Loucy (cell line): Measurements from ENCODE around the gene SRPK1.

Experiments used
- H2AFZ ChIP-seq: fragments of 200-600 bp; sonication (generic); 2 replicates; pipeline ENCODE4 v1.6.0; 2016; ENCODE audit warnings: antibody characterized with exemption, mild to moderate bottlenecking, low read length, moderate library complexity
- H3F3A ChIP-seq: fragments of 200-600 bp; 2 replicates; pipeline ENCODE4 v1.6.0; 2016; ENCODE audit warnings: antibody characterized with exemption, low read depth, mild to moderate bottlenecking
- H3K27me3 ChIP-seq: fragments of 200-600 bp; sonication (generic); 2 replicates; pipeline ENCODE4 v1.6.1; 2014; ENCODE audit warnings: low read length, mild to moderate bottlenecking; ENCODE audit not compliant: insufficient read depth, poor library complexity, severe bottlenecking
- H3K36me3 ChIP-seq: fragments of 200-600 bp; sonication (generic); 2 replicates; pipeline ENCODE4 v1.6.1; 2016; ENCODE audit warnings: low read length; ENCODE audit not compliant: insufficient read depth
- H3K4me1 ChIP-seq: fragments of 200-600 bp; sonication (generic); 2 replicates; pipeline ENCODE4 v1.5.1; 2014; ENCODE audit warnings: low read length, mild to moderate bottlenecking; ENCODE audit not compliant: insufficient read depth, poor library complexity, severe bottlenecking
- H3K4me2 ChIP-seq: fragments of 200-600 bp; sonication (generic); 2 replicates; pipeline ENCODE4 v1.6.0; 2014; ENCODE audit warnings: antibody characterized with exemption, low read length, low read depth, mild to moderate bottlenecking; ENCODE audit not compliant: poor library complexity, severe bottlenecking
- H3K4me3 ChIP-seq: fragments of 200-600 bp; sonication (generic); 2 replicates; pipeline ENCODE4 v1.5.1; 2014; ENCODE audit warnings: low read length, mild to moderate bottlenecking, mixed read lengths; ENCODE audit not compliant: poor library complexity, severe bottlenecking
- H3K79me2 ChIP-seq: fragments of 200-600 bp; sonication (generic); 2 replicates; pipeline ENCODE4 v1.6.1; 2014; ENCODE audit warnings: low read length; ENCODE audit not compliant: insufficient read depth
- H3K9ac ChIP-seq: fragments of 200-600 bp; sonication (generic); 2 replicates; pipeline ENCODE4 v1.6.0; 2014; ENCODE audit warnings: mild to moderate bottlenecking, low read depth, low read length, moderate library complexity; ENCODE audit not compliant: poor library complexity, severe bottlenecking
- H3K9me2 ChIP-seq: fragments of 200-600 bp; sonication (generic); replicated peaks from 2 replicates; pipeline ENCODE4 v1.6.1; 2016; ENCODE audit warnings: low read depth, low read length, mixed read lengths
- H3K9me3 ChIP-seq: fragments of 200-600 bp; sonication (generic); 2 replicates; pipeline ENCODE4 v1.6.1; 2014; ENCODE audit warnings: mild to moderate bottlenecking, antibody characterized with exemption, low read length, low read depth; ENCODE audit not compliant: insufficient read depth
- H4K20me1 ChIP-seq: fragments of 200-600 bp; sonication (generic); 2 replicates; pipeline ENCODE4 v1.6.0; 2014; ENCODE audit warnings: antibody characterized with exemption, low read length, mild to moderate bottlenecking; ENCODE audit not compliant: insufficient read depth, poor library complexity, severe bottlenecking
- EZH2phosphoT487 ChIP-seq: fragments of 200-600 bp; IDR thresholded peaks from 2 replicates; pipeline ENCODE4 v1.6.1; 2018; ENCODE audit warnings: antibody characterized with exemption, mild to moderate bottlenecking, moderate library complexity, borderline replicate concordance
- TF ChIP-seq, protein P1 (sequence below): fragments of 200-600 bp; sonication (generic); conservative IDR thresholded peaks from 2 replicates; pipeline ENCODE4 v1.5.1; 2014; ENCODE audit warnings: mild to moderate bottlenecking, antibody characterized with exemption, low read length

Gene SRPK1

DNA sequence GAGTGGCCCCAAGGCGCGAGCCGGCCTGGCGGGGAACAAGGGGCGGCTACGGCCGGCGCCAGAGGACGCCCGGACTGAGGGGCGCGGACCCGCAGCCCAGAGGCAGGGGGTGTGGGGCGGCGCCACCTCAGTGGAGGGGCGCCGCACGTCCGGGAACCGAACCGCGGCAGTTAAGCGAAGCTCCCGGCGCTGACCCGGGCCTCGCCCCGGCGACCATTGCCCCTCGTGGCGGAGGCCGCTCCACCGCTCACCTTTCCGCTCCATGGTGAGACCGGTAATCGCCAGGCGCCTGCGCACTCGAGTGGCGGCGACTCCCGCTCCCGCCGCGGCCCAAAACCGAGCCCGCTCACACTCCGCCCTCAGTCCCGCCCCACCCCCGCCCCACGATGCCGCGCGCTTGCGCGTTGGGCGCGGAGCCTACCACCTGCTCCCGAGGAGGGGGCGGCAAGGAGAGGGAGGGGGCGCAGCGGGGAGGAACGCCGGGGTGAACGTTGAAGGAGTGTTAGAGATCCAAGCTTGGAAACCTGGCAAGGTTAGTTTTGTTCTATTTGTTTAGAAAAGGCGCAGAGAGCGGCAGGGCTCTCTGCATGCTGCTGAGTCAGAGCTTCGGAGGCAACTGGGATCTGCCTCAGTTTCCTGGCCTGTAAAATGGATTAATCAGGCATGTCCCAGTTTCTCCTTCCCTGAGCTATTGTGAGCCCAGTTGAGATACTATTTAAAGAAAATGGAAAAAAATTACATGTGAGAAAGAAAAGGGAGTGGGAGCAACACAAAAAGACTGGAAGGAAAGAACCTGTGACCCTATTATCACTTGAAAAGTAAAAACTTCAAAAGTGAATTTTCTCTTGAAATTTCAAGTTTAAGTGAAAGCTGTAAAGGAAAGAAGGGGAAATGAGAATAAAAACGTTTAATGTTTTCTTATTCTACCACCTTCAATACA, at the start of gene SRPK1:
Gene SRPK1 (minus strand): TSS at position 306 of the 940 bp plus-strand sequence. CDS start 42 bp downstream, at position 264.
- H3K79me2 ChIP-seq, result peaks cover 54% of the 10 kb centered on the region

DNA sequence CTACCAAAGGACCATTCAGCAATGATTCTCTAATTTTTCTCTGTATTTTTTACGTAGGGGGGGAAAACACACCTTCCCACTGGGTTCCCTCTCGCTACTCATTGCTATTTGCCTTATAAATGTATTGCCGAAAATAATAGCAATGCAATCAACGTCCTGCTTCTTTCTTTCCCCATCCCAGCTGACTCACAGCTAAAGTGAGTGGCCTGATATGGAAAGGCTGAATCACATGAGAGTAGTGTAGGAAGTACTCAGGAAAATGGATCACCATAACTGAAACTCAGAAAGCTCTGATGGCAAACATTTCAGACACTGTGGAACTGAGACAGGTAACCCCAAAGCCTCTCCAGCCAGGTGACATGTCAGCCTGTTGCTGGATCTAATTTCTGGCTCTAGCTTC, 49.3 kb upstream of the SRPK1 start:
- Histone ChIP-seq H3K79me2 (no peaks in the 10 kb centered on the region), H2AFZ (no peak overlapping the region), H3K9me3 (no peaks in the 10 kb centered on the region), H3K27me3 (no peaks in the 10 kb centered on the region), H3K4me1 (no peaks in the 10 kb centered on the region), H3K4me2 (no peak overlapping the region), H4K20me1 (no peaks in the 10 kb centered on the region), H3K9ac (no peak overlapping the region), H3K4me3 (no peak overlapping the region), H3F3A (no peaks in the 10 kb centered on the region), H3K36me3 (no peaks in the 10 kb centered on the region), H3K9me2 (no peaks in the 10 kb centered on the region)
- TF ChIP-seq, protein P1, sequence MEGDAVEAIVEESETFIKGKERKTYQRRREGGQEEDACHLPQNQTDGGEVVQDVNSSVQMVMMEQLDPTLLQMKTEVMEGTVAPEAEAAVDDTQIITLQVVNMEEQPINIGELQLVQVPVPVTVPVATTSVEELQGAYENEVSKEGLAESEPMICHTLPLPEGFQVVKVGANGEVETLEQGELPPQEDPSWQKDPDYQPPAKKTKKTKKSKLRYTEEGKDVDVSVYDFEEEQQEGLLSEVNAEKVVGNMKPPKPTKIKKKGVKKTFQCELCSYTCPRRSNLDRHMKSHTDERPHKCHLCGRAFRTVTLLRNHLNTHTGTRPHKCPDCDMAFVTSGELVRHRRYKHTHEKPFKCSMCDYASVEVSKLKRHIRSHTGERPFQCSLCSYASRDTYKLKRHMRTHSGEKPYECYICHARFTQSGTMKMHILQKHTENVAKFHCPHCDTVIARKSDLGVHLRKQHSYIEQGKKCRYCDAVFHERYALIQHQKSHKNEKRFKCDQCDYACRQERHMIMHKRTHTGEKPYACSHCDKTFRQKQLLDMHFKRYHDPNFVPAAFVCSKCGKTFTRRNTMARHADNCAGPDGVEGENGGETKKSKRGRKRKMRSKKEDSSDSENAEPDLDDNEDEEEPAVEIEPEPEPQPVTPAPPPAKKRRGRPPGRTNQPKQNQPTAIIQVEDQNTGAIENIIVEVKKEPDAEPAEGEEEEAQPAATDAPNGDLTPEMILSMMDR, result no peak
- TF ChIP-seq EZH2phosphoT487, result no peak

More for the DNA sequence above, at the start of gene SRPK1:
- Histone ChIP-seq H3F3A (no peaks in the 10 kb centered on the region), H3K4me1 (peaks cover 40% of the 10 kb centered on the region), H4K20me1 (peaks cover 41% of the 10 kb centered on the region), H3K4me3 (peak within 1 kb of the TSS; percentile 90), H3K36me3 (no peaks in the 10 kb centered on the region), H3K9ac (peak within 1 kb of the TSS; percentile 92), H3K27me3 (no peaks in the 10 kb centered on the region), H3K9me2 (no peaks in the 10 kb centered on the region), H3K9me3 (no peaks in the 10 kb centered on the region), H2AFZ (peak within 1 kb of the TSS; percentile 92), H3K4me2 (peak within 1 kb of the TSS; percentile 90)
- TF ChIP-seq, protein P1, result no peak
- no peak for TF ChIP-seq EZH2phosphoT487

DNA sequence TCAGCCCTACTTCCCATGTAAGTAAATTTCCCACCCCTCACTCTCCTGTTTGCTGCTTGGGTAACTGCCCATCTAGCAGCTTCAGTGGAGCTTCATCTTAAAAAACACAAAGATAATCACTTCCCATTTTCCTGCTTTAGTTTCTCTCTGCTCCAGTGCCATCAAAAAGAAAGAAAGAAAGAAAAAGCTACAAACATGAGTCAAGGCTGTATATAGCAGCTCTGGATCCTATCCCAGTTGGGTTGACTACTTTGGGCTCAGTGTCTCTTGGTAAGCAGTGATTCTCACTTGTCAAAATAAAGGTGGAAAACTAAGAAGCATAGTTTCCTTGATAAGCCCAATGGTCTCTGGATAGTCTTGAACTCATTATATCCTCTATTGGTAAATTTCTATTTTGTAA, 48.7 kb upstream of the SRPK1 start:
- H3K4me3 ChIP-seq, result no peak overlapping the region
- TF ChIP-seq, protein P1, result no peak
- no peak for TF ChIP-seq EZH2phosphoT487
- no peaks in the 10 kb centered on the region for H3K9me3 ChIP-seq
- H4K20me1 ChIP-seq, result no peaks in the 10 kb centered on the region
- H3K9ac ChIP-seq, result no peak overlapping the region
- no peaks in the 10 kb centered on the region for H3K9me2 ChIP-seq
- no peaks in the 10 kb centered on the region for H3K79me2 ChIP-seq
- H3K36me3 ChIP-seq, result no peaks in the 10 kb centered on the region
- no peak overlapping the region for H3K4me2 ChIP-seq
- no peaks in the 10 kb centered on the region for H3K27me3 ChIP-seq
- no peaks in the 10 kb centered on the region for H3F3A ChIP-seq
- H2AFZ ChIP-seq, result no peak overlapping the region
- no peaks in the 10 kb centered on the region for H3K4me1 ChIP-seq
